Suprapubic skin (tissue), 4 donors: ENCODE results near the gene MRPS21.

Source experiments
- CTCF ChIP-seq, 2 donors: fragments of 200-600 bp in 1 of 2; fragments of 450-650 bp in 1 of 2; sonication (generic) in 1 of 2; IDR thresholded peaks; one replicate each; pipeline ENCODE4 v1.5.1; 2016 to 2019; ENCODE audit warnings: antibody characterized with exemption in 2 of 2, mild to moderate bottlenecking in 1 of 2, moderate library complexity in 1 of 2
- POLR2A ChIP-seq, 2 donors: fragments of 450-650 bp; IDR thresholded peaks; one replicate each; pipeline ENCODE4 v1.6.1; 2017; ENCODE audit warnings: antibody characterized with exemption in 2 of 2, mild to moderate bottlenecking in 2 of 2, moderate library complexity in 2 of 2
- POLR2AphosphoS5 ChIP-seq, 3 donors: sonication (generic); formaldehyde crosslinking; IDR thresholded peaks; one replicate each; pipeline ENCODE4 v1.6.1; 2017; ENCODE audit warnings: antibody characterized with exemption in 3 of 3

GRCh38 chr1:150346316-150346715 is 52.7 kb downstream of the MRPS21 start:
- TF ChIP-seq POLR2AphosphoS5 (IDR thresholded peaks at IDR 0.05) (no peak), CTCF (IDR thresholded peaks at IDR 0.05) (no peak), POLR2A (IDR thresholded peaks at IDR 0.05) (no peak)
